HG03521 (cell line): ENCODE results near the gene PRDM16.

Source experiments
- ATAC-seq: cut with Tn5 transposase; IDR thresholded peaks from one replicate; pipeline ENCODE4 v1.9.1; 2021; ENCODE audit warnings: mild to moderate bottlenecking, moderate library complexity; ENCODE audit not compliant: unreplicated experiment

PRDM16 gene

GRCh38 chr1:3463891-3464648, 395.1 kb downstream of the PRDM16 start:
- no peak for ATAC-seq

GRCh38 chr1:3464649-3465025, 395.6 kb downstream of the PRDM16 start:
- no peak for ATAC-seq

- no peak for ATAC-seq
Observed at GRCh38 chr1:3465091-3465934, 396.3 kb downstream of the PRDM16 start.

- ATAC-seq = no peak
Observed at GRCh38 chr1:3465935-3466321, 396.9 kb downstream of the PRDM16 start.

GRCh38 chr1:3466366-3467075, 397.5 kb downstream of the PRDM16 start:
- ATAC-seq = no peak

- ATAC-seq = no peak
Observed at GRCh38 chr1:3467096-3468036, 398.4 kb downstream of the PRDM16 start.

- no peak for ATAC-seq
Observed at GRCh38 chr1:3468236-3469103, 399.5 kb downstream of the PRDM16 start.

- ATAC-seq = no peak
Observed at GRCh38 chr1:3469104-3469848, 400.3 kb downstream of the PRDM16 start.

- no peak for ATAC-seq
Observed at GRCh38 chr1:3469849-3470649, 401.0 kb downstream of the PRDM16 start.

GRCh38 chr1:3470650-3471355, 401.8 kb downstream of the PRDM16 start:
- no peak for ATAC-seq

GRCh38 chr1:3471356-3472087, 402.5 kb downstream of the PRDM16 start:
- ATAC-seq = no peak

GRCh38 chr1:3472088-3472850, 403.3 kb downstream of the PRDM16 start:
- no peak for ATAC-seq

GRCh38 chr1:3472906-3473305, 403.9 kb downstream of the PRDM16 start:
- ATAC-seq = no peak

- no peak for ATAC-seq
Observed at GRCh38 chr1:3473381-3473844, 404.4 kb downstream of the PRDM16 start.

GRCh38 chr1:3474016-3474415, 405.0 kb downstream of the PRDM16 start:
- no peak for ATAC-seq

GRCh38 chr1:3474421-3474820, 405.4 kb downstream of the PRDM16 start:
- no peak for ATAC-seq
